Central memory CD8-positive, alpha-beta T cell (primary cell): ENCODE data around the gene SHLD1.
"Not testable (repeated sequence)": the region's sequence is repeated elsewhere in the genome, so short reads cannot be mapped to it uniquely, and the experiment has no call there.

ENCODE experiments used
- ATAC-seq: fragments of 150-1000 bp; cut with Tn5 transposase; replicated peaks from 2 replicates; pipeline ENCODE4 v1.10.0; 2022; ENCODE audit warnings: mild to moderate bottlenecking, moderate FRiP score, moderate number of reproducible peaks; ENCODE audit not compliant: poor library complexity, severe bottlenecking; ENCODE audit errors: extremely low read depth
- DNase-seq, 2 donors: peaks; one replicate each; pipeline ENCODE4 v3.0.0; 2021; ENCODE audit warnings: low spot score in 2 of 2
- H3K27ac Mint-ChIP-seq: one replicate; pipeline ENCODE4 v1.8.0; 2022; ENCODE audit warnings: low read depth, mild to moderate bottlenecking, moderate library complexity, mixed read lengths
- H3K27me3 Mint-ChIP-seq: one replicate; pipeline ENCODE4 v1.8.0; 2022; ENCODE audit warnings: mixed read lengths
- H3K36me3 Mint-ChIP-seq: one replicate; pipeline ENCODE4 v1.8.0; 2022; ENCODE audit warnings: mild to moderate bottlenecking, moderate library complexity, mixed read lengths; ENCODE audit not compliant: insufficient read depth
- H3K4me1 Mint-ChIP-seq: one replicate; pipeline ENCODE4 v1.8.0; 2022; ENCODE audit warnings: mixed read lengths
- H3K4me3 Mint-ChIP-seq: one replicate; pipeline ENCODE4 v1.8.0; 2022; ENCODE audit warnings: mild to moderate bottlenecking, moderate library complexity, mixed read lengths
- H3K9me3 Mint-ChIP-seq: one replicate; pipeline ENCODE4 v1.8.0; 2022; ENCODE audit warnings: mixed read lengths

Gene SHLD1

GRCh38 chr20:5772704-5773103, 22.5 kb downstream of the SHLD1 start:
- Mint-ChIP-seq H3K4me1 (peaks cover 19% of the 10 kb centered on the region), H3K9me3 (no peaks in the 10 kb centered on the region), H3K4me3 (no peak overlapping the region), H3K27ac (no peak overlapping the region), H3K36me3 (peaks cover 38% of the 10 kb centered on the region), H3K27me3 (no peaks in the 10 kb centered on the region)
- DNase-seq (no peak), ATAC-seq (no peak)

- peaks cover 37% of the 10 kb centered on the region for H3K36me3 Mint-ChIP-seq
These were observed 23.4 kb downstream of the SHLD1 start for GRCh38 chr20:5773589-5773988.

GRCh38 chr20:5776077-5776476, 25.9 kb downstream of the SHLD1 start:
- DNase-seq (no peak), ATAC-seq (no peak)
- Mint-ChIP-seq H3K4me3 (no peak overlapping the region), H3K27me3 (no peaks in the 10 kb centered on the region), H3K4me1 (peaks cover 10% of the 10 kb centered on the region), H3K9me3 (no peaks in the 10 kb centered on the region), H3K36me3 (peaks cover 41% of the 10 kb centered on the region), H3K27ac (no peak overlapping the region)

More at GRCh38 chr20:5773589-5773988, 23.4 kb downstream of the SHLD1 start:
- no peaks in the 10 kb centered on the region for H3K9me3 Mint-ChIP-seq
- ATAC-seq, result no peak
- H3K4me1 Mint-ChIP-seq, result peaks cover 15% of the 10 kb centered on the region
- H3K27ac Mint-ChIP-seq, result no peak overlapping the region
- no peak for DNase-seq
- no peaks in the 10 kb centered on the region for H3K27me3 Mint-ChIP-seq
- no peak overlapping the region for H3K4me3 Mint-ChIP-seq

DNA sequence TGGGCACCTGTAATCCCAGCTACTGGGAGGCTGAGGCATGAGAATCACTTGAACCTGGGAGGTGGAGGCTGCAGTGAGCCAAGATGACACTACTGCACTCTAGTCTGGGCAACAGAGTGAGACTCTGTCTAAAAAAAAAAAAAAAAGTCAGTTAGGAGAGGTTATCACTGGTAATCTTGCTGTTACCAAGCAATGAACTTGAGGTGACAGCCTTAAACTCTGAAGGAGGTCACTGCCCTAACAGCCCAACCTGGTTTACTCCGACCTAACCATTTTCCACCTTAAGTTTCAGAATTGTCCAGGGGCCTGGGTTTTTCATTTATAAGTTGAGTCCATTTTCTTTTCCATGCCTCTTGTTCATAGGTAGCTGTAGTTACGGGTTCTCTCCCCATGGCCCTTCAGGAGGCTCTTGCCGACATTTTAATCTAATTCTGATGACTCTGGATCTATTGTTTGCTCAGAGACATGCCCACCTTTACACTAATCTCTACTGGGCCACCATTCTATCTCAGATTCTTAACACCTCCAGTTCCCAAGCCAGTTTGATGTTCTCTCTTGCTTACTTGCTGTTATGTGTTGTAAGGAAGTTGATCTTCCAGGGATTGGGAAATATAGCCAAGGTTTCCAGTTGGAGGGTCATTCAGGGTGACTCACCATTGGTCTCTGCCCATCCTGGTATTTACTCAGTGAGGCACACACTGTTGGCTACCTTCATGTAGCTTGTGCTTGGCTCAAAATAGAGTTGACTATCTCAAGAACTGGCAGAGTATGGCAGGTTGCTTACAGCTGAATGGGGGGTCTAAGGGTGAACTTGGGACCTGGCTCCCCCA, 29.1 kb downstream of the SHLD1 start:
- Mint-ChIP-seq H3K27ac (no peak overlapping the region), H3K27me3 (no peaks in the 10 kb centered on the region), H3K9me3 (no peaks in the 10 kb centered on the region), H3K4me1 (peaks cover 10% of the 10 kb centered on the region), H3K36me3 (peaks cover 32% of the 10 kb centered on the region), H3K4me3 (no peak overlapping the region)
- DNase-seq (no peak), ATAC-seq (no peak)

DNA sequence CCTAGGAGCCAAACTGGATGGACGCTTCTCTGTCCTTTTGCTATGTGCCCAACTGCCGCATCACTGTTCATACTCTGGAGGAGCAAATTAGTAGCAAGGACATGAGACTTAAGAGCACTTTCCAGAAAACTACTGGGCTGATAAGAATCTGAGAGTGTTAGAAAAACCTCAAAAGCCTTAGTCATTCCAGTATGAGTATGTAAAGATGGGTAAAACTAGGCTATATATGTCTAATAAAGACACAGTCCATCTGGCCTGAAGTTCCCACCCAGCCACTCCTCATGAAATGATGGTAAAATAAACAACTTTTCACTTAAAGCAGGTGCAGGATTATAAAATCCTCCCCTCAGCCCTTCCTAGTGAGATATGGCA, 30.6 kb downstream of the SHLD1 start:
- ATAC-seq (no peak), DNase-seq (no peak)
- peaks cover 10% of the 10 kb centered on the region for H3K4me1 Mint-ChIP-seq
- no peaks in the 10 kb centered on the region for H3K9me3 Mint-ChIP-seq
- peak overlapping the region; percentile 22 for H3K27ac Mint-ChIP-seq
- no peaks in the 10 kb centered on the region for H3K27me3 Mint-ChIP-seq
- peaks cover 24% of the 10 kb centered on the region for H3K36me3 Mint-ChIP-seq
- no peak overlapping the region for H3K4me3 Mint-ChIP-seq

- ATAC-seq, H3K27me3 Mint-ChIP-seq, DNase-seq, H3K9me3 Mint-ChIP-seq, H3K4me3 Mint-ChIP-seq: not testable (repeated sequence)
- Mint-ChIP-seq H3K4me1 (peaks cover 10% of the 10 kb centered on the region), H3K36me3 (peaks cover 27% of the 10 kb centered on the region), H3K27ac (peak overlapping the region; percentile 75)
These were observed 31.2 kb downstream of the SHLD1 start for GRCh38 chr20:5781367-5781766.

DNA sequence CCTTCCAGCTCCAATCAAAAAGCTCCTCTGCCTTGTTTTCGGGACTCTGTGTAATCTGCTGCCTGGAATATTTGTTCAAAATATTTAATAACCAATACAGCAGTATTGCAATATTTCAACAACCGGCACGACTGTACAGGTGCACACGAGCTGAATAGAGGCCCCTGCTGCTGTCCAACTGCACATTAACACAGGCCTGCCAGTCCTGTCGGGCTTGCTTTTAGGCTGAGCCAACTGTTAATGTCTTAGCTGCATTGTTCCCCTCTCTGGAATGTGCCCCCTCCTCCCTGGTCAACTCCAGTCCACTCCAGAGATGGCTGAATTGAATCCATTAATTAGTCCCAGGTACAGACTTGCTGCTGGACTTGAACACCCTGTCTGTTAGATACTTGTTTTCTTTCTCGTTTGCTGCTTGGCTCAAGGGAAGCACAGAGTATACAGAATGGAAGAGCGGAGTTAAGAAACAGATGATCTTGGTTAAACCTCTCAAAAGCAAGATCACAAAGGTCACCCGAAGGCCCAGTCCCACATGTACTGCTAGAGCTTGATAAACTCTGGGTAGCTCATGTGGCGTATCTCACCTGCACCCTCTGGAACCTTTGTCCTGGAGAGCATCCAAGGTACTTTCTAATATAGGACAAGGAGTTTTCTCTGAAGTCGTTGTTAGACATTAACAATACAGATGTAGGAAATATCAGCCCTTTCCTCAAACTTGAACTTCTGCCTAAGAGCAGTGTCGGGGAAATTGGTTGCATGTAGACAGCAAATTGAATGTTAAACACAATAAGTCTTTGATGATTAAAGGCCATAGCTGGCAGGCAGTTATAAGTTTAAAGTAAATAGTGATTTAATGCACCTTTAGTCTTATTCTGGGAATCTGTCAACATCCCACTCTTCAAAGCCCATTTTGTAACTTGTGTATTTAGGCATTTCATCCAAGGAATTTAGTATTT, 31.9 kb downstream of the SHLD1 start:
- Mint-ChIP-seq H3K9me3 (no peaks in the 10 kb centered on the region), H3K4me3 (no peak overlapping the region), H3K4me1 (peaks cover 15% of the 10 kb centered on the region), H3K36me3 (peaks cover 23% of the 10 kb centered on the region), H3K27ac (peak overlapping the region; percentile 75), H3K27me3 (no peaks in the 10 kb centered on the region)
- DNase-seq (no peak), ATAC-seq (no peak)

DNA sequence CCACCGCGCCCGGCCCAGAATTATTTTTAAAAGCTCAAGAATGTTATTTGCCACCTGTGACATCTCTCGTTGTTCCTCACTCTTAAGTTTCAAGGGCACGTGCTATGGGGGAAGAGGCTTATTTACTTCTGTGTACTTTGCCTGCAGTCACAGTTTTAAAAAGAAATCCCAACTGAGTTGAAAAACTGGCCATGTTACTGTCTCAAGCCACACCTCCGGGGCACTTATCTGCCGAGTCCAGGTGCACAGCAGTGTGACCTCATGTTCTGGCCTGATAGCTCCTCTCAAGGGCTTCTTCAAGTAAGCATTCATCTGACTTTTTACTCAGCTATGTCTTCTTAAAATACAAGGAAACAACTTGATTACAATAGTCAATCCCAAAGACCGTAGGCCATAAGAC, 34.5 kb downstream of the SHLD1 start:
- no peak for ATAC-seq
- peaks cover 15% of the 10 kb centered on the region for H3K4me1 Mint-ChIP-seq

GRCh38 chr20:5785146-5785545, 34.9 kb downstream of the SHLD1 start:
- Mint-ChIP-seq H3K36me3 (peaks cover 17% of the 10 kb centered on the region), H3K4me1 (peaks cover 15% of the 10 kb centered on the region), H3K27ac (no peak overlapping the region), H3K4me3 (no peak overlapping the region), H3K27me3 (no peaks in the 10 kb centered on the region), H3K9me3 (no peaks in the 10 kb centered on the region)
- ATAC-seq (no peak), DNase-seq (no peak)

More for the DNA sequence above, 34.5 kb downstream of the SHLD1 start:
- no peak for DNase-seq
- Mint-ChIP-seq H3K4me3 (no peak overlapping the region), H3K36me3 (peaks cover 16% of the 10 kb centered on the region), H3K9me3 (no peaks in the 10 kb centered on the region), H3K27ac (no peak overlapping the region), H3K27me3 (no peaks in the 10 kb centered on the region)

DNA sequence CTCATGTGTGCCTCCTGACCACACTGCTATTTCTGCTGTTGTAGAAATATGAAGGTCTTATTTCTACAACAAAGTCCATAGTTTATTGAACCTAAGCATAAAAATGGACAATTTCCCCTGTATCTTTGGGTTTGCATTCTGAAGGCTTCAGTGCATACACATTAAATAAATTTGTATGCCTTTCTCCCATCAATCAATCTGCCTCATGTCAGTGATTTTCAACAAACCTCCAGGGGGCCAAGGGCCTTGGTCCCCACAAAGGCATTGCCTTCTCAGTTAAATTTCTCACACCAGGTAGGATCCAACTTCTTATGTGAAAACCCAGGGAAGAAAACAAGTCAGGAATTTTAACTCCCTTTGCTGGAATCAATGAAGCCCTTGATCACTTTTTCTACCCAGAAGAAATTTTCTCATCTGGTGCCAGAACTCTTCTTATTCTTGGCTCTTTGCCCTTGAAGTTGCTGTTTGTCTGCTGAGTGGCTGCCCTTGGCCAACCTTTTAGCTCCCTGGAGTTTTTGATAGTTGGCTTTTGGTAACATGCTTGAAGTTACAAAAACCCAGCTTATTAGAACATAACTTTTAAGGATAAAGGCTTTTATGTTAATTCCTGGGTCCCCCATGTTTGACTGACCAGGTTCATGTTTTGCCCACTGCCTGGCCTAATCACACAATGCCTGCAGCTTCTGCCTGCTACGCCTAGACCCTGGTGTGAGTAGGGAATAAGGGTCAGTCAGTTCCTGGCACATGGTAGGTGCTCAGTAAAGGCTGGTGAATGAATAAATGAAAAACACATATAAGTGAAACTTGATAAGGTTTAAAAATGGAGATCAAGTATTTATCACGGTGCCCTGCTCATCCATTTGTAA, 37.0 kb downstream of the SHLD1 start:
- ATAC-seq (no peak), DNase-seq (no peak)
- peaks cover 5% of the 10 kb centered on the region for H3K4me1 Mint-ChIP-seq
- no peak overlapping the region for H3K4me3 Mint-ChIP-seq
- no peaks in the 10 kb centered on the region for H3K9me3 Mint-ChIP-seq
- peaks cover 21% of the 10 kb centered on the region for H3K36me3 Mint-ChIP-seq
- peak overlapping the region; percentile 57 for H3K27ac Mint-ChIP-seq
- H3K27me3 Mint-ChIP-seq, result no peaks in the 10 kb centered on the region

GRCh38 chr20:5787796-5788165, 37.6 kb downstream of the SHLD1 start:
- H3K4me1 Mint-ChIP-seq, result peaks cover 5% of the 10 kb centered on the region
- H3K27me3 Mint-ChIP-seq, result no peaks in the 10 kb centered on the region
- no peak overlapping the region for H3K4me3 Mint-ChIP-seq
- peak overlapping the region; percentile 57 for H3K27ac Mint-ChIP-seq
- H3K36me3 Mint-ChIP-seq, result peaks cover 23% of the 10 kb centered on the region
- ATAC-seq (no peak), DNase-seq (no peak)
- H3K9me3 Mint-ChIP-seq, result no peaks in the 10 kb centered on the region

DNA sequence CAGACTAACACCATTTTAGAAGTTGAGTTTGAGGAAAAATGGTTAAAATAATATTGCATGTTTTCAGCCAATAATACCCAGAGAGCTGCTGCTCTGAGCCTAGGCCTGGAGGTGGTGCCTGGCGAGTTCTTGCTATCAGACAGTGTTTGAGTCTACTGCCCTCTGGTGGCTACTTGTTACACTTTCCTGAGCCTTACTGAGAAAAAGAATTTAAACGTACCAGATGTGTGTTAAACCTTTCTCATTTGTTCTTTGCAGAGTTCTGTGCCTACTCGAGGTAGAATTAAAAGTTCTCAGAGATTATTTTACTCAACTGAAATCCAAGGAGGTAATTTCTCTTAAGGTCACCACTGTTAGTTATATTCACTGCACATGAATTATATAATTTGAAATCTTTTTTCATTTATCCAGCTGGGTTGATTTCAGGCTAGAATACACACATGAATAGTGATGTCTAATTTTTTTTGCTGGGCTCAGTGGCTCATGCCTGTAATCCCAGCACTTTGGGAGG, 38.2 kb downstream of the SHLD1 start:
- Mint-ChIP-seq H3K27ac (peak overlapping the region; percentile 57), H3K4me1 (peaks cover 5% of the 10 kb centered on the region)

More for the DNA sequence above, 38.2 kb downstream of the SHLD1 start:
- Mint-ChIP-seq H3K9me3 (no peaks in the 10 kb centered on the region), H3K27me3 (no peaks in the 10 kb centered on the region), H3K36me3 (peaks cover 25% of the 10 kb centered on the region), H3K4me3 (no peak overlapping the region)
- DNase-seq, result peak; percentile 40 to 75
- ATAC-seq, result peak; percentile 87
